SK-N-SH (cell line): ENCODE results near the gene AUTS2. TPM values are rescaled to one million over a fixed set of nuclear protein-coding genes. Genes with fewer than 3 reads are reported as not detected.

Source experiments
- CTCF ChIA-PET: fragments of 300-600, 350-600 bp; formaldehyde crosslinking; extraction: SDS; loops from one replicate; lab custom pipeline; 2021; lab: Yijun Ruan, JAX
- POLR2A ChIA-PET: fragments of 350-600 bp; sonication (Branson Sonifier 250); formaldehyde crosslinking; extraction: SDS; loops from one replicate; lab custom pipeline; 2020; ENCODE audit warnings: antibody characterized with exemption, inconsistent platforms; lab: Yijun Ruan, JAX
- DNase-seq: peaks from one replicate; pipeline ENCODE4 v3.0.0; 2012
- H2AFZ ChIP-seq: fragments of 200-600 bp; sonication (generic); 2 replicates; pipeline ENCODE4 v1.8.1; 2016; ENCODE audit warnings: antibody characterized with exemption, mild to moderate bottlenecking, low read depth
- H3F3A ChIP-seq: fragments of 200-600 bp; sonication (generic); replicated peaks from 2 replicates; pipeline ENCODE3; 2016; ENCODE audit warnings: antibody characterized with exemption, mild to moderate bottlenecking; ENCODE audit not compliant: insufficient read depth
- H3K27ac ChIP-seq, 2 experiments: fragments of 200-500 bp in 1 of 2; fragments of 200-600 bp in 1 of 2; sonication (Bioruptor generic) in 1 of 2; sonication (generic), shearing (Covaris generic) in 1 of 2; 2 replicates each; pipeline versions ENCODE4 v1.5.1 to v1.6.1; 2014 to 2016; ENCODE audit warnings: low read depth in 2 of 2, inconsistent platforms in 1 of 2, low read length in 1 of 2, mild to moderate bottlenecking in 1 of 2, mixed read lengths in 1 of 2
- H3K27me3 ChIP-seq: fragments of 200-600 bp; sonication (generic), shearing (Covaris generic); 2 replicates; pipeline ENCODE4 v1.6.1; 2016; ENCODE audit warnings: mixed run types; ENCODE audit not compliant: insufficient read depth
- H3K36me3 ChIP-seq, 2 experiments: fragments of 200-500 bp in 1 of 2; fragments of 200-600 bp in 1 of 2; sonication (Bioruptor generic) in 1 of 2; sonication (generic) in 1 of 2; replicated peaks in 1 of 2; 2 replicates each; pipeline versions ENCODE3 to v1.5.1; 2014 to 2016; ENCODE audit warnings: low read length in 1 of 2, mild to moderate bottlenecking in 1 of 2; ENCODE audit not compliant: insufficient read depth in 2 of 2, control insufficient read depth in 1 of 2
- H3K4me1 ChIP-seq, 2 experiments: fragments of 200-500 bp in 1 of 2; fragments of 200-600 bp in 1 of 2; sonication (Bioruptor generic) in 1 of 2; sonication (generic), shearing (Covaris generic) in 1 of 2; 2 replicates each; pipeline versions ENCODE4 v1.5.1 to v1.6.1; 2014 to 2016; ENCODE audit warnings: low read depth in 1 of 2, low read length in 1 of 2, mixed run types in 1 of 2; ENCODE audit not compliant: insufficient read depth in 2 of 2, control insufficient read depth in 1 of 2
- H3K4me2 ChIP-seq: fragments of 200-600 bp; sonication (generic), shearing (Covaris generic); 2 replicates; pipeline ENCODE4 v1.6.1; 2017; ENCODE audit warnings: mixed run types
- H3K4me3 ChIP-seq, 2 experiments: fragments of 200-500 bp in 1 of 2; fragments of 200-600 bp in 1 of 2; sonication (Bioruptor generic) in 1 of 2; sonication (generic), shearing (Covaris generic) in 1 of 2; 2 replicates each; pipeline versions ENCODE4 v1.5.1 to v1.8.1; 2014 to 2016; ENCODE audit warnings: low read depth in 2 of 2, inconsistent platforms in 1 of 2, low read length in 1 of 2, mild to moderate bottlenecking in 1 of 2, mixed read lengths in 1 of 2, moderate library complexity in 1 of 2
- H3K79me2 ChIP-seq: fragments of 200-600 bp; sonication (generic); 2 replicates; pipeline ENCODE4 v1.8.1; 2017; ENCODE audit warnings: mild to moderate bottlenecking; ENCODE audit not compliant: insufficient read depth
- H3K9ac ChIP-seq: fragments of 200-600 bp; sonication (generic); 2 replicates; pipeline ENCODE4 v1.6.1; 2017; ENCODE audit warnings: mixed run types
- H3K9me2 ChIP-seq: fragments of 200-600 bp; sonication (generic); 2 replicates; pipeline ENCODE4 v1.6.1; 2017; ENCODE audit warnings: mixed run types
- H3K9me3 ChIP-seq: fragments of 200-600 bp; sonication (generic); 2 replicates; pipeline ENCODE4 v1.6.1; 2017; ENCODE audit warnings: mixed run types, mild to moderate bottlenecking, moderate library complexity
- H4K20me1 ChIP-seq: fragments of 200-600 bp; sonication (generic); 2 replicates; pipeline ENCODE4 v1.6.1; 2017; ENCODE audit warnings: mild to moderate bottlenecking, mixed run types; ENCODE audit not compliant: insufficient read depth
- EZH2phosphoT487 ChIP-seq: fragments of 200-600 bp; sonication (generic); IDR thresholded peaks from 2 replicates; pipeline ENCODE4 v1.6.1; 2017; ENCODE audit warnings: low read depth, mixed run types, mild to moderate bottlenecking, antibody characterized with exemption, moderate library complexity, borderline replicate concordance
- FOXJ3 ChIP-seq: sonication (generic); formaldehyde crosslinking; IDR thresholded peaks from 2 replicates; pipeline ENCODE4 v1.5.1; 2020; ENCODE audit warnings: mild to moderate bottlenecking, missing genetic modification reagents
- FOXM1 ChIP-seq: IDR thresholded peaks from 2 replicates; pipeline ENCODE4 v1.4.0; 2012; ENCODE audit warnings: low read depth, mild to moderate bottlenecking
- GATA2 ChIP-seq: sonication (generic); formaldehyde crosslinking; IDR thresholded peaks from 2 replicates; pipeline ENCODE4 v1.5.0; 2020; ENCODE audit warnings: mild to moderate bottlenecking, missing genetic modification reagents
- NFIC ChIP-seq: IDR thresholded peaks from 2 replicates; pipeline ENCODE4 v1.4.0; 2012; ENCODE audit warnings: borderline replicate concordance
- NRF1 ChIP-seq: IDR thresholded peaks from 2 replicates; pipeline ENCODE4 v1.6.1; 2012; ENCODE audit warnings: low read depth, mild to moderate bottlenecking, low read length
- POLR2AphosphoS5 ChIP-seq: IDR thresholded peaks from 2 replicates; pipeline ENCODE4 v1.6.1; 2012; ENCODE audit warnings: low read depth, low read length
- RAD21 ChIP-seq: IDR thresholded peaks from 2 replicates; pipeline ENCODE4 v1.6.1; 2012; ENCODE audit warnings: mild to moderate bottlenecking, low read length
- RCOR1 ChIP-seq: fragments of 150-350 bp; IDR thresholded peaks from 2 replicates; pipeline ENCODE4 v1.6.1; 2017; ENCODE audit warnings: antibody characterized with exemption, low read length
- SIN3A ChIP-seq: IDR thresholded peaks from 2 replicates; pipeline ENCODE4 v1.6.1; 2012; ENCODE audit warnings: low read depth, mild to moderate bottlenecking, low read length, moderate library complexity, borderline replicate concordance
- TAF1 ChIP-seq: IDR thresholded peaks from 2 replicates; pipeline ENCODE4 v1.6.1; 2012; ENCODE audit warnings: low read depth, mild to moderate bottlenecking, low read length, moderate library complexity, borderline replicate concordance
- YY1 ChIP-seq: IDR thresholded peaks from 2 replicates; pipeline ENCODE4 v1.4.0; 2012; ENCODE audit warnings: low read depth, mild to moderate bottlenecking
- WGBS: methylation state at CpG from one replicate; pipeline ENCODE4 v1.1.6; 2017; ENCODE audit warnings: low lambda C conversion rate; 5-methylcytosine and 5-hydroxymethylcytosine counted together
- polyA plus RNA-seq, 3 experiments: library from polyadenylated mRNA; depleted of rRNA; stranded (reverse); fragments of >200 nt; gene quantifications; 2 replicates each; pipeline ENCODE4 v1.2.3, GENCODE V29; 2012
- TF ChIP-seq, protein P1 (sequence below): IDR thresholded peaks from 2 replicates; pipeline ENCODE4 v1.4.0; 2012; ENCODE audit warnings: low read depth, borderline replicate concordance
- TF ChIP-seq, protein P2 (sequence below): fragments of 150-350 bp; IDR thresholded peaks from 2 replicates; pipeline ENCODE4 v1.6.1; 2016; ENCODE audit warnings: mild to moderate bottlenecking, low read depth, low read length

The AUTS2 gene
- polyA plus RNA-seq, 1 of the 3 experiments (the other 2 are of a cell fraction), result 15.6 TPM

DNA sequence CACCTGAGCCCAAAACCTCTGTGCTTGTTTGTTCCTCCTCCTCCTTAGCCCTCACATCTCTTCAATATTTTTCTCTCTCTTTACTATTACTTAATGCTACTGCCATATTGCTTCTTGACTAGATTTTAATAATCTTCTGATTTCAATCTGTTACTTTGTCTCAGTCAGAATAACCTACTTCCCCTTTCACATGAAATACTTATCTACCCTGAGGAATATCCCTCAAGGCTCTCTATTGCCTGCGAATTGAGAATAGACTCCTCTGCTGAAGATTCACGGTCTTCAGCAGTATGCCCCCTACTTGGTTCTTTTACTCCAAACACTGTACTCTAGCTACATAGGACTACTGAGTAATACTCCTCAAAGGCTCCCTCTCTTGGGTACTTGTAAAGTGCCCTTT lies 430.3 kb downstream of the AUTS2 start (continued):
- TF ChIP-seq POLR2AphosphoS5 (no peak), FOXM1 (no peak), EZH2phosphoT487 (no peak), TAF1 (no peak), NRF1 (no peak), RAD21 (no peak), NFIC (no peak)
- TF ChIP-seq, protein P1, sequence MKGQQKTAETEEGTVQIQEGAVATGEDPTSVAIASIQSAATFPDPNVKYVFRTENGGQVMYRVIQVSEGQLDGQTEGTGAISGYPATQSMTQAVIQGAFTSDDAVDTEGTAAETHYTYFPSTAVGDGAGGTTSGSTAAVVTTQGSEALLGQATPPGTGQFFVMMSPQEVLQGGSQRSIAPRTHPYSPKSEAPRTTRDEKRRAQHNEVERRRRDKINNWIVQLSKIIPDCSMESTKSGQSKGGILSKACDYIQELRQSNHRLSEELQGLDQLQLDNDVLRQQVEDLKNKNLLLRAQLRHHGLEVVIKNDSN, result no peak
- TF ChIP-seq, all 33 proteins: peak for 0

DNA sequence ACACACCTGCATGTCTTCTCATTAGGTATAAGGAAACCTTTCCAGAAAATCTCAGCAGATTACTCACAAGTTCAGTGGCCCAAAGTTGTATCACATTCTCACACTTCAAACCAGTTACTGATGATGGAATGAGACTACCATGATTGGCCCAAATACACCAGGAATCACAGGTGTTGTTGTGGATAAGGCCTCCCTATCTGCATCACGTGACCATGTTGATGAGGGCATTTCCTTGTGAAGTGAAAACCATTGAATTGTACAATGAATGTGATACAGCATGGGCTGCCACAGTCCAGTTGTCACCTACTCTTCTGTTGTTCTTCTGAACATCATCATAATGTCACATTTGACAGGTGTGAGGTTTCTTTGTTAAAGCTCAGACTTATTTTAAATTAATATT lies 431.7 kb downstream of the AUTS2 start:
- no peak overlapping the region for H3K4me2 ChIP-seq
- no peak overlapping the region for H3K9ac ChIP-seq
- H3K79me2 ChIP-seq, result no peaks in the 10 kb centered on the region
- H4K20me1 ChIP-seq, result peaks cover 6% of the 10 kb centered on the region; the same call in 1 of the 2 replicates
- H3F3A ChIP-seq, result no peaks in the 10 kb centered on the region
- no peak overlapping the region for H3K27ac ChIP-seq
- H3K9me2 ChIP-seq, result no peaks in the 10 kb centered on the region
- POLR2A ChIA-PET, result no interaction called here
- no peak overlapping the region for H3K4me3 ChIP-seq
- 86% methylated on average over 1 of the region's 1 CpG for WGBS
- no peak overlapping the region for H2AFZ ChIP-seq
- H3K36me3 ChIP-seq, result no peaks in the 10 kb centered on the region
- TF ChIP-seq, protein P2, sequence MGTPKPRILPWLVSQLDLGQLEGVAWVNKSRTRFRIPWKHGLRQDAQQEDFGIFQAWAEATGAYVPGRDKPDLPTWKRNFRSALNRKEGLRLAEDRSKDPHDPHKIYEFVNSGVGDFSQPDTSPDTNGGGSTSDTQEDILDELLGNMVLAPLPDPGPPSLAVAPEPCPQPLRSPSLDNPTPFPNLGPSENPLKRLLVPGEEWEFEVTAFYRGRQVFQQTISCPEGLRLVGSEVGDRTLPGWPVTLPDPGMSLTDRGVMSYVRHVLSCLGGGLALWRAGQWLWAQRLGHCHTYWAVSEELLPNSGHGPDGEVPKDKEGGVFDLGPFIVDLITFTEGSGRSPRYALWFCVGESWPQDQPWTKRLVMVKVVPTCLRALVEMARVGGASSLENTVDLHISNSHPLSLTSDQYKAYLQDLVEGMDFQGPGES, result no peak
- TF ChIP-seq GATA2 (CRISPR knock-in tag), result no peak
- no peak for TF ChIP-seq SIN3A
- no peak for TF ChIP-seq RCOR1
- no peak for TF ChIP-seq FOXJ3 (CRISPR knock-in tag)
- TF ChIP-seq, protein P1, result no peak
- TF ChIP-seq YY1, result no peak
- no peak for TF ChIP-seq NFIC
- TF ChIP-seq, all 33 proteins: peak for 0
- CTCF ChIA-PET, result interaction anchor here (1.9 kb wide), 1 partner anchor 132 kb away, joined by 4 read pairs; no protein-coding TSS in a partner anchor
- H3K27me3 ChIP-seq, result no peaks in the 10 kb centered on the region
- no peaks in the 10 kb centered on the region for H3K9me3 ChIP-seq
- H3K4me1 ChIP-seq, result peaks cover 6 to 21% of the 10 kb centered on the region in 2 experiments; a peak in 3 of 4 replicates
- no peak for DNase-seq
